HL-60 (cell line): ENCODE data around the gene TSSK3.
"Not testable (repeated sequence)": the region's sequence is repeated elsewhere in the genome, so short reads cannot be mapped to it uniquely, and the experiment has no call there.

Experiments
- CTCF ChIP-seq: IDR thresholded peaks from one replicate; pipeline ENCODE4 v1.5.1; 2011; ENCODE audit warnings: low read length, control low read depth, inconsistent platforms; ENCODE audit not compliant: insufficient read depth
- POLR2AphosphoS5 ChIP-seq: IDR thresholded peaks from 2 replicates; pipeline ENCODE4 v1.6.1; 2012; ENCODE audit warnings: low read depth
- REST ChIP-seq: IDR thresholded peaks from 2 replicates; pipeline ENCODE4 v1.6.1; 2012; ENCODE audit warnings: low read depth; ENCODE audit not compliant: insufficient replicate concordance

GRCh38 chr1:32396524-32396923 lies 34.2 kb downstream of the TSSK3 start:
- TF ChIP-seq CTCF, POLR2AphosphoS5, REST: not testable (repeated sequence)
